MCF 10A (cell line): ENCODE results near the gene C1D. TPM values are rescaled to one million over a fixed set of nuclear protein-coding genes. Genes with fewer than 3 reads are reported as not detected.

Experiments used
- BruUV-seq: library from RNA; stranded (reverse); fragments of 400-500 nt; replicated peaks from 2 replicates; lab custom pipeline; 2021; lab: Mats Ljungman, UMichigan
- CTCF ChIA-PET: fragments of 300-600 bp; sonication (Branson Sonifier 250); formaldehyde crosslinking; extraction: SDS; loops from one replicate; lab custom pipeline; 2021; ENCODE audit warnings: antibody characterized with exemption, inconsistent platforms; lab: Yijun Ruan, JAX
- POLR2A ChIA-PET: fragments of 300-600, 350-650 bp; sonication (Branson Sonifier 250); formaldehyde crosslinking; extraction: SDS; loops from one replicate; lab custom pipeline; 2020; ENCODE audit warnings: antibody characterized with exemption, inconsistent platforms; lab: Yijun Ruan, JAX
- DNase-seq: peaks from one replicate; pipeline ENCODE4 v3.0.0-alpha.2; 2018; ENCODE audit not compliant: unreplicated experiment
- H3K27ac Mint-ChIP-seq: one replicate; pipeline ENCODE4 v1.8.0; 2022; ENCODE audit warnings: mild to moderate bottlenecking, low read depth, mixed read lengths; ENCODE audit not compliant: unreplicated experiment
- H3K27me3 Mint-ChIP-seq: one replicate; pipeline ENCODE4 v1.8.0; 2022; ENCODE audit warnings: mixed read lengths; ENCODE audit not compliant: insufficient read depth, unreplicated experiment
- H3K36me3 Mint-ChIP-seq: one replicate; pipeline ENCODE4 v1.8.0; 2022; ENCODE audit warnings: mild to moderate bottlenecking, moderate library complexity, mixed read lengths; ENCODE audit not compliant: insufficient read depth, unreplicated experiment
- H3K4me1 Mint-ChIP-seq: one replicate; pipeline ENCODE4 v1.8.0; 2022; ENCODE audit warnings: mixed read lengths; ENCODE audit not compliant: insufficient read depth, unreplicated experiment
- H3K4me3 Mint-ChIP-seq: one replicate; pipeline ENCODE4 v1.8.0; 2022; ENCODE audit warnings: mild to moderate bottlenecking, moderate library complexity, mixed read lengths; ENCODE audit not compliant: unreplicated experiment
- H3K9me3 Mint-ChIP-seq: one replicate; pipeline ENCODE4 v1.8.0; 2022; ENCODE audit warnings: mixed read lengths; ENCODE audit not compliant: unreplicated experiment
- CTCF ChIP-seq: fragments of 200-600 bp; IDR thresholded peaks from one replicate; pipeline ENCODE4 v1.8.0; 2022; ENCODE audit warnings: antibody characterized with exemption, mild to moderate bottlenecking; ENCODE audit not compliant: unreplicated experiment
- intact Hi-C: fragments of 100-400 bp; cut with micrococcal nuclease; formaldehyde crosslinking; loops from 2 replicates; pipeline ENCODE4 v1.14.1; 2022
- total RNA-seq: library from RNA; stranded (reverse); gene quantifications from 2 replicates; pipeline ENCODE4 v1.2.3, GENCODE V29; 2022

Gene C1D
- total RNA-seq, 1 experiment from 2014 or later: 17.4 TPM

DNA sequence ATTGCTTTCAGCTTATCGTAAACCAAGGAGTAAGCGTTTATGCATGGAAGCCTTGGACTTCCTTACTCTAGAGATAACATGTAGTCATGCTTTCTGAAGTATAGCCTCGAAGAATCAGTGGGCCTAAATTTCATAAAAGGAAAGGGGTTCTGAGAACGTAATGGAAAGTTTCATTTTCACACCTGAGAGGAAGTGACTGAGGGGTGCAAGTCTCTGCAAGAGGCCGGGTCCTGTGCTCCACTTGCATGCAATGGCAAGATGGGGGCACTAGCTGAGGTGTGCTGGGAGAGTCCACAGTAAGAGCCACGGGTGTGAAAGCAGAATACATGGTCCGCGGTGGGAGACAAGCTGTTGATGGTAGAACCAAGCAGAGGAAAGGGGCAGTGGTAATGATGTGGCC, 36.5 kb upstream of the C1D start:
- BruUV-seq: no TSS peak
- POLR2A ChIA-PET: interaction anchor here (0.7 kb wide), 1 partner anchor 190 kb away, joined by 3 read pairs; no protein-coding TSS in a partner anchor
- CTCF ChIA-PET: interaction anchor here (0.6 to 1.6 kb wide), 2 partner anchors 23 to 46 kb away, joined by 5 read pairs; no protein-coding TSS in a partner anchor

DNA sequence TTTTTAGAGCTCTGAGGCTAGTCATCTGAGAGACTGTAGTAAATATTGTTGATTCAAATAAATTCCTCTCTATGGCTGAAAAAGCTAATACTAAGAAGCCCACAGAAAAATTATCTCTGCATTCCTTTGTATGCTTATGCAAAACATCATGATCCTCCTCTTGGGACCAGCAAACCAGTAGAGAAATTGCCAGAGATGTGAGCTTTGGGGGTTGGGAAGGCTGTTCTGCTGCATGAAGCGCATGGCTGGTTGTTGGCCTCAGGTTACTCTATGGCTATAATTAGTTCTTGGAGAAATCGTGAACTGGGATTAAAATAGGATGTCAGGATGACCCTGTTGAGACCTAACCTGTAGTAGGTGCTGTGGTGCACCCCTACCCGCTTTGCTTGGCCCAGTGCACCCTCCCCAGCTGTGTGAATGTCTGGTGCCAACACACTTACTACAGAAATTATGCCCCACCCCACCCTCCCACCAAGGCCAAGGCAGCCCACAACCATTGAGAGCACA, 35.5 kb upstream of the C1D start:
- Mint-ChIP-seq H3K27ac (no peak overlapping the region), H3K4me3 (no peak overlapping the region), H3K27me3 (no peaks in the 10 kb centered on the region), H3K9me3 (no peaks in the 10 kb centered on the region), H3K4me1 (no peaks in the 10 kb centered on the region), H3K36me3 (no peaks in the 10 kb centered on the region)
- no peak for TF ChIP-seq CTCF
- DNase-seq: no peak
- intact Hi-C loops: no loop called here
- BruUV-seq: no TSS peak
- CTCF ChIA-PET: interaction anchor here (0.6 to 1.6 kb wide), 2 partner anchors 24 to 47 kb away, joined by 5 read pairs; no protein-coding TSS in a partner anchor
- POLR2A ChIA-PET: interaction anchor here (0.6 to 0.7 kb wide), 3 partner anchors 13 to 487 kb away, joined by 3 to 4 read pairs (median 4); no protein-coding TSS in a partner anchor

More for the DNA sequence above, 36.5 kb upstream of the C1D start:
- TF ChIP-seq CTCF: no peak
- intact Hi-C loops: no loop called here
- Mint-ChIP-seq H3K27ac (no peak overlapping the region), H3K4me3 (no peak overlapping the region), H3K4me1 (no peaks in the 10 kb centered on the region), H3K9me3 (no peaks in the 10 kb centered on the region), H3K36me3 (no peaks in the 10 kb centered on the region), H3K27me3 (no peaks in the 10 kb centered on the region)
- no peak for DNase-seq

- no peak overlapping the region for H3K4me3 Mint-ChIP-seq
Measured at GRCh38 chr2:68094111-68094510, 31.3 kb upstream of the C1D start.

DNA sequence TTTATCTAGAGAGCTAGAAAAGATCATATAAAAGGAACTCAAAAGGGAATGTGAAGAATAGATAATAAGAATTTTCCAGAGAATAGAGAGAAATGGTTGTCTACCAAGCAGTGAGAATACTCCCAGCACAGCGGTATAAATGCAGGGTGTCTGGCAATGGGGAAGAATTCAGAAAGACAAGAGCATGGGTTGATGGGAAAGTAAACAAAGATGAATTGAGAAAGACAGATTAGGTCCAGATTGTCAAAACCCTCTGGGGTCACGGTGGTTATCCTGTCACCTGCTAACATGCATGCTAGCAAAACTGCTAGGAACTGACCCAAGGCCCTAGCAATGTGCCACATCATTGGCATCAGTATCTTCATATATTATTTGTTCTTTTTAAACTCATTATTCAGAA, 30.8 kb upstream of the C1D start:
- H3K27ac Mint-ChIP-seq: no peak overlapping the region
- no TSS peak for BruUV-seq
- H3K36me3 Mint-ChIP-seq: no peaks in the 10 kb centered on the region
- H3K9me3 Mint-ChIP-seq: no peaks in the 10 kb centered on the region
- H3K4me1 Mint-ChIP-seq: no peaks in the 10 kb centered on the region
- intact Hi-C loops: no loop called here
- no peak for DNase-seq
- no peak overlapping the region for H3K4me3 Mint-ChIP-seq
- no peak for TF ChIP-seq CTCF
- POLR2A ChIA-PET: interaction anchor here (1.3 kb wide), 1 partner anchor 8 kb away, joined by 3 read pairs; no protein-coding TSS in a partner anchor
- no peaks in the 10 kb centered on the region for H3K27me3 Mint-ChIP-seq
- CTCF ChIA-PET: interaction anchor here (1.5 kb wide), 1 partner anchor 29 kb away, joined by 4 read pairs; no protein-coding TSS in a partner anchor

More at GRCh38 chr2:68094111-68094510, 31.3 kb upstream of the C1D start:
- CTCF ChIA-PET: no interaction called here
- intact Hi-C loops: no loop called here
- Mint-ChIP-seq H3K9me3 (no peaks in the 10 kb centered on the region), H3K4me1 (no peaks in the 10 kb centered on the region), H3K27me3 (no peaks in the 10 kb centered on the region), H3K36me3 (no peaks in the 10 kb centered on the region), H3K27ac (no peak overlapping the region)
- DNase-seq: no peak
- POLR2A ChIA-PET: no interaction called here
- no peak for TF ChIP-seq CTCF
- BruUV-seq: no TSS peak
